ENCODE data around the gene HERC2. TPM values are rescaled to one million over a fixed set of nuclear protein-coding genes. Genes with fewer than 3 reads are reported as not detected.

HERC2 gene
- total RNA-seq = 16.6 and 24.6 TPM in 2 replicates

GRCh38 chr15:28322129-28322588 lies at the start of gene HERC2:
TSS of gene HERC2 (minus strand) at chr15:28322179. CDS start at chr15:28321433, 746 bp downstream.

GRCh38 chr15:28357984-28358383 lies 36.0 kb upstream of the HERC2 start, which contains the start of gene GOLGA6L24:
TSS of gene GOLGA6L24 (minus strand) at chr15:28358084. CDS start at chr15:28358023, 61 bp downstream.

GRCh38 chr15:28098766-28099554 lies 223.0 kb downstream of the HERC2 start, which contains the start of gene OCA2:
TSS of gene OCA2 (minus strand) at chr15:28099315. CDS start at chr15:28081874, 17,441 bp downstream.

Other genes with a start within 250 kb of the HERC2 start
- 0.12 TPM in 1 of 2 replicates, not detected in the other for gene OCA2, start 222.9 kb downstream of the HERC2 start, total RNA-seq
- gene GOLGA6L24, start 35.9 kb upstream of the HERC2 start, total RNA-seq = not detected in 2 replicates
- not detected in 2 replicates for gene GOLGA8F, start 56.5 kb upstream of the HERC2 start, total RNA-seq
- not detected in 2 replicates for gene GOLGA8G, start 210.8 kb upstream of the HERC2 start, total RNA-seq
- gene GOLGA6L25, start 231.4 kb upstream of the HERC2 start, total RNA-seq = not detected in 2 replicates

Measured in pericardium fibroblast (primary cell).